ENCODE data around the gene PCDH20. TPM values are rescaled to one million over a fixed set of nuclear protein-coding genes. Genes with fewer than 3 reads are reported as not detected.
A peak's percentile ranks its signal among the peaks of the same experiment; 100 is the strongest.

The PCDH20 gene, protein sequence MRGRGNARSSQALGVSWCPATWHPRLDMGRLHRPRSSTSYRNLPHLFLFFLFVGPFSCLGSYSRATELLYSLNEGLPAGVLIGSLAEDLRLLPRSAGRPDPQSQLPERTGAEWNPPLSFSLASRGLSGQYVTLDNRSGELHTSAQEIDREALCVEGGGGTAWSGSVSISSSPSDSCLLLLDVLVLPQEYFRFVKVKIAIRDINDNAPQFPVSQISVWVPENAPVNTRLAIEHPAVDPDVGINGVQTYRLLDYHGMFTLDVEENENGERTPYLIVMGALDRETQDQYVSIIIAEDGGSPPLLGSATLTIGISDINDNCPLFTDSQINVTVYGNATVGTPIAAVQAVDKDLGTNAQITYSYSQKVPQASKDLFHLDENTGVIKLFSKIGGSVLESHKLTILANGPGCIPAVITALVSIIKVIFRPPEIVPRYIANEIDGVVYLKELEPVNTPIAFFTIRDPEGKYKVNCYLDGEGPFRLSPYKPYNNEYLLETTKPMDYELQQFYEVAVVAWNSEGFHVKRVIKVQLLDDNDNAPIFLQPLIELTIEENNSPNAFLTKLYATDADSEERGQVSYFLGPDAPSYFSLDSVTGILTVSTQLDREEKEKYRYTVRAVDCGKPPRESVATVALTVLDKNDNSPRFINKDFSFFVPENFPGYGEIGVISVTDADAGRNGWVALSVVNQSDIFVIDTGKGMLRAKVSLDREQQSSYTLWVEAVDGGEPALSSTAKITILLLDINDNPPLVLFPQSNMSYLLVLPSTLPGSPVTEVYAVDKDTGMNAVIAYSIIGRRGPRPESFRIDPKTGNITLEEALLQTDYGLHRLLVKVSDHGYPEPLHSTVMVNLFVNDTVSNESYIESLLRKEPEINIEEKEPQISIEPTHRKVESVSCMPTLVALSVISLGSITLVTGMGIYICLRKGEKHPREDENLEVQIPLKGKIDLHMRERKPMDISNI
- 1.9 and 2.1 TPM in 2 replicates for total RNA-seq (2021)
- Bru-seq, nascent RNA = percentile 26 among the genes with signal in this experiment
- percentile 61 among the genes with signal in this experiment for BruChase-seq, experiment 1, labeled RNA remaining after a 2-hour chase
- BruChase-seq, experiment 2, labeled RNA remaining after a 6-hour chase = percentile 53 among the genes with signal in this experiment
- long read RNA-seq, full-length matches to known transcripts = 6 of 6 reads
- long read RNA-seq, partial matches to known transcripts = 0 of 6 reads
- long read RNA-seq, other reads (novel, unspliced or antisense) = 0 of 6 reads

DNA sequence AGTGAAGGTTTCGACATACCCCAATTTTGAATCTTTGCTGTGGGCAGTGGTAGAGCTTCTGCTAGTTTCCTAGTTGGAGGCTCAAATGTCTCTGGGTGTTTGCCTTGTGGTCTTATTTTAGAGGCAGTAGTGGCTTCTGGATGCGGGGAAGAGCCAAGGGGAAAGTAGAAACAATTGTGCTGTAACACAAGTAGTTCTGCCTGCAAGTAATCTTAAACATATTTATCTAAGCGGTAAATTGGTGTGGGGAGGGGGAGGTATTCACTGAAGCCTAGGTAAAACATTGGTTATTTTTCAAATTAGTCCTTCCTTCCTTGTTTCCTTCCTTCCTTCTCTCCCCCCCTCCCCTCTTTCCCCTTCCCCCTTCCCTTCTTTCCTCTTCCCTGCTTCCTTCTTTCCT is at the start of gene PCDH20:
TSS of gene PCDH20 (minus strand) at position 101 of the 400 bp plus-strand sequence. CDS start 691 bp downstream, outside the sequence.
- no peak for TF ChIP-seq EZH2 (IDR thresholded peaks at IDR 0.05; ENCODE audit: borderline replicate concordance, low read depth, low read length, poor library complexity, severe bottlenecking)
- TF ChIP-seq, protein P1, sequence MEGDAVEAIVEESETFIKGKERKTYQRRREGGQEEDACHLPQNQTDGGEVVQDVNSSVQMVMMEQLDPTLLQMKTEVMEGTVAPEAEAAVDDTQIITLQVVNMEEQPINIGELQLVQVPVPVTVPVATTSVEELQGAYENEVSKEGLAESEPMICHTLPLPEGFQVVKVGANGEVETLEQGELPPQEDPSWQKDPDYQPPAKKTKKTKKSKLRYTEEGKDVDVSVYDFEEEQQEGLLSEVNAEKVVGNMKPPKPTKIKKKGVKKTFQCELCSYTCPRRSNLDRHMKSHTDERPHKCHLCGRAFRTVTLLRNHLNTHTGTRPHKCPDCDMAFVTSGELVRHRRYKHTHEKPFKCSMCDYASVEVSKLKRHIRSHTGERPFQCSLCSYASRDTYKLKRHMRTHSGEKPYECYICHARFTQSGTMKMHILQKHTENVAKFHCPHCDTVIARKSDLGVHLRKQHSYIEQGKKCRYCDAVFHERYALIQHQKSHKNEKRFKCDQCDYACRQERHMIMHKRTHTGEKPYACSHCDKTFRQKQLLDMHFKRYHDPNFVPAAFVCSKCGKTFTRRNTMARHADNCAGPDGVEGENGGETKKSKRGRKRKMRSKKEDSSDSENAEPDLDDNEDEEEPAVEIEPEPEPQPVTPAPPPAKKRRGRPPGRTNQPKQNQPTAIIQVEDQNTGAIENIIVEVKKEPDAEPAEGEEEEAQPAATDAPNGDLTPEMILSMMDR (conservative IDR thresholded peaks at IDR 0.05; ENCODE audit: low read depth, low read length) = no peak
- no peaks in the 10 kb centered on the region for H3K9me3 ChIP-seq (ENCODE audit: low read depth, low read length, poor library complexity, severe bottlenecking)
- no peaks in the 10 kb centered on the region for H3K36me3 ChIP-seq (ENCODE audit: insufficient read depth, low read length, poor library complexity, severe bottlenecking)
- DNase-seq (ENCODE audit: low spot score) = no peak
- peaks cover 13% of the 10 kb centered on the region for H3K4me1 ChIP-seq (ENCODE audit: insufficient read depth, low read length, poor library complexity, severe bottlenecking)
- H3K4me3 ChIP-seq (ENCODE audit: low read depth, low read length, poor library complexity, severe bottlenecking) = peak within 1 kb of the TSS; percentile 48
- H3K27me3 ChIP-seq (replicated peaks; ENCODE audit: insufficient read depth, low read depth, low read length, poor library complexity) = no peaks in the 10 kb centered on the region
- no TSS peak for BruUV-seq (replicated peaks)
- POLR2A ChIA-PET (ENCODE audit: low non-redundant PET) = no interaction called here
- no peak within 1 kb of the TSS for H3K27ac ChIP-seq (ENCODE audit: low read depth, low read length, poor library complexity, severe bottlenecking)
- intact Hi-C loops (cut with micrococcal nuclease; ENCODE audit: unreplicated experiment) = loop anchor here (5.0 to 10.0 kb wide), 3 partner anchors 537 to 941 kb away; no protein-coding TSS in a partner anchor
- CTCF ChIA-PET = interaction anchor here (0.7 to 1.6 kb wide), 2 partner anchors 46 to 539 kb away, joined by 3 to 4 read pairs; no protein-coding TSS in a partner anchor

DNA sequence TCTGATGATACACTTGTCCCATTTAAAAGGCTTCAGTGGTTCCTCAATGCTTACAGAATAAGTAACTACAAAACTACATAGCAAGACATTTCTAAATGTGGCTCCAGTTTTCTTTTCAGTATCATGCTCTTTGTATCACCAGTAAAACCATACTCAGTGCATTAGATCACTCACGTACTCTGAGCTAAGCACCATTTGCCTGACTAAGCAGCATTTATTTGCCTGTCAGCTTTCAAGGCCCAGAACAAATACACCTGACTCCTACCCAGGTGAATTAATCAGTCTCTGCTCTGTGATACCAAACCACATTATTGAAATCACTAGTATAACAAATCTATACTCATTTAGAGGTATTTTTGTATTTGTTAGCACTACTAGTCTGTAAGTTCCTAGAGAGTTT is 47.4 kb upstream of the PCDH20 start:
- Histone ChIP-seq H3K4me3 (ENCODE audit: low read depth, low read length, poor library complexity, severe bottlenecking) (no peak overlapping the region), H3K27me3 (replicated peaks; ENCODE audit: insufficient read depth, low read depth, low read length, poor library complexity) (no peaks in the 10 kb centered on the region), H3K9me3 (ENCODE audit: low read depth, low read length, poor library complexity, severe bottlenecking) (no peaks in the 10 kb centered on the region), H3K27ac (ENCODE audit: low read depth, low read length, poor library complexity, severe bottlenecking) (no peak overlapping the region), H3K36me3 (ENCODE audit: insufficient read depth, low read length, poor library complexity, severe bottlenecking) (no peaks in the 10 kb centered on the region), H3K4me1 (ENCODE audit: insufficient read depth, low read length, poor library complexity, severe bottlenecking) (no peaks in the 10 kb centered on the region)
- ChIA-PET CTCF (interaction anchor here (0.5 kb wide), 1 partner anchor 14 kb away, joined by 7 read pairs; no protein-coding TSS in a partner anchor), POLR2A (ENCODE audit: low non-redundant PET) (no interaction called here)
- BruUV-seq (replicated peaks) = no TSS peak
- DNase-seq (ENCODE audit: low spot score) = no peak
- intact Hi-C loops (cut with micrococcal nuclease; ENCODE audit: unreplicated experiment) = no loop called here
- no peak for TF ChIP-seq EZH2 (IDR thresholded peaks at IDR 0.05; ENCODE audit: borderline replicate concordance, low read depth, low read length, poor library complexity, severe bottlenecking)
- TF ChIP-seq, protein P1 (conservative IDR thresholded peaks at IDR 0.05; ENCODE audit: low read depth, low read length) = no peak

DNA sequence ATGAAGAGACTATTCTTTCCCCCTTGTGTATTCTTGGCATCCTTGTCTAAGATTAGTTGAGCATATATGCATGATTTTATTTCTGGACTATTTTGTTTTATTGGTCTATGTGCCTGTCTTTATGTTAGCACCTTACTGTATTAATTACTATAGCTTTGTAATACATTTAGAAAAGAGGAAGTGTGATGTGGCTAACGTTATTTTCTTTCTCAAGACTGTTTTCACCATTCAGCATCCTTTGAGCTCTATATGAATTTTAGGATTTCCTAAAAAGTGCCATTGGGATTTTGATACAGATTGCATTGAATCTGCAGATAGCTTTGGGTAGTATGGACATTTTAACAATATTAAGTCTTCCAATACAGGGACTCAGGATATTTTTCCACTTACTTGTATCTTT is 37.5 kb upstream of the PCDH20 start:
- no peaks in the 10 kb centered on the region for H3K27me3 ChIP-seq (replicated peaks; ENCODE audit: insufficient read depth, low read depth, low read length, poor library complexity)
- H3K4me3 ChIP-seq (ENCODE audit: low read depth, low read length, poor library complexity, severe bottlenecking) = no peak overlapping the region
- no peak for DNase-seq (ENCODE audit: low spot score)
- H3K9me3 ChIP-seq (ENCODE audit: low read depth, low read length, poor library complexity, severe bottlenecking) = no peaks in the 10 kb centered on the region
- no peaks in the 10 kb centered on the region for H3K36me3 ChIP-seq (ENCODE audit: insufficient read depth, low read length, poor library complexity, severe bottlenecking)
- H3K27ac ChIP-seq (ENCODE audit: low read depth, low read length, poor library complexity, severe bottlenecking) = no peak overlapping the region
- intact Hi-C loops (cut with micrococcal nuclease; ENCODE audit: unreplicated experiment) = no loop called here
- H3K4me1 ChIP-seq (ENCODE audit: insufficient read depth, low read length, poor library complexity, severe bottlenecking) = no peaks in the 10 kb centered on the region
- ChIA-PET POLR2A (ENCODE audit: low non-redundant PET) (no interaction called here), CTCF (no interaction called here)
- TF ChIP-seq EZH2 (IDR thresholded peaks at IDR 0.05; ENCODE audit: borderline replicate concordance, low read depth, low read length, poor library complexity, severe bottlenecking) = no peak
- TF ChIP-seq, protein P1 (conservative IDR thresholded peaks at IDR 0.05; ENCODE audit: low read depth, low read length) = no peak
- no TSS peak for BruUV-seq (replicated peaks)

All from A673 (cell line).